Smooth muscle cell of the brain vasculature (primary cell): ENCODE results near the gene NRXN3.
"Not testable (repeated sequence)": the region's sequence is repeated elsewhere in the genome, so short reads cannot be mapped to it uniquely, and the experiment has no call there.

ENCODE experiments used
- DNase-seq: peaks from one replicate; pipeline ENCODE4 v3.0.0-alpha.2; 2012; ENCODE audit warnings: low read depth, low spot score

Gene NRXN3

GRCh38 chr14:79057333-79057732 is 887.2 kb downstream of the NRXN3 start:
- no peak for DNase-seq

DNA sequence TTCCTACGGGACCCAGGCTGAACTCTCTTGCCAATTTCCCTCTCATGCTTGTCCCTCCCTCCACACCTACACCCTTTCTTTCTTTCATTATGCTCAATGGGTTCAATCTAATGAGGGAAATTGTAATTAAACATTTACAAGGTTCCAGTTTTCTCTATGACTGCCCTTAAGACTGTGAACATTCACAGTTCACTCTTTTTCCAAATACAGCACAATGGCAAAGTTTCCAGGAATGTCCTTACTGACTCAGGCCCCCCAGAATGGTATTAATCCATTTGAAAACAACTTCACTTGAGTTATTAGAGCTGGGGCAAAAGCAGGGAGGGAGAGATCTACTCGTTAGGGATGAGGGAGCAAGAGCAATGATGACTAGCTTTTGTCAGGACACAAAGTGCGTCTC is 892.1 kb downstream of the NRXN3 start:
- no peak for DNase-seq

GRCh38 chr14:79064214-79064613 is 894.0 kb downstream of the NRXN3 start:
- no peak for DNase-seq

DNA sequence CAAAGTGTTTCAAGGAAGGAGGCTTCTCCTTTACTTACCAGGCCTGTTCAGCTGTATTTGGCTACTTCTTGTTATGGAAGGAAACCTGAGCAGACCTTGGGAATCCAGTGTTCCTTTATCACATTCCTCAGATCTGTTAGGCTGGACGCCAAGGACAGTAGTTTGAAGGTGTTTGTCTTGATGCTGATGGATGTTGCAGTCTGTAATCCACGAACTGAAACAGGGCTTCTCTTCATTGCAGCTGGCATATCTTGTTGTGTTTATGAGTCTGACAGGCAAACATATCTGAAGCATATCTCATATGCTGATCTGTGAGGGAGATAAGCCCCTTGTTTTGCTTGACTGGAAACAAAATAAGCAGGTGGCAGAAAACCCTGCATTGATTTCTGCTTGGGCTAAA is 904.3 kb downstream of the NRXN3 start:
- no peak for DNase-seq

GRCh38 chr14:79076428-79076827 is 906.3 kb downstream of the NRXN3 start:
- no peak for DNase-seq

DNA sequence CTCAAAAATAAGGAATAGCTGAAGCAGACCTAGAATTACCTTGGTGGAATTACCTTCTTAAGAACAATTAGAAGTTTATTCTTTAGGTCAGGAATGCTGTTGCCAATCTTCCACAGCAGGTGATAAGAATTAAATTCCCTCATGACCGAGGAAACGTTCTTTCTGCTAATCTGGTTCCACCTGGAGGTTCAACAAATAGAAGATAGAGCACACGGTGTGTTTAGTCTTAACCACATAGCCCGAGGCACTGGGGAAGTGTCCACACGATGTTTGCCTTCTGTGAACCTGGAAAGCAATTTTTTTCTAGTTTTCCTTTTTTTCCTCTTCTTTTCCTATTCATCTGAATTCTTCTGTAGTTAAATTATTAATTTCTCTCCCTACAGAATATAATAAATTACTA is 906.9 kb downstream of the NRXN3 start:
- DNase-seq: no peak

GRCh38 chr14:79080040-79080439 is 909.9 kb downstream of the NRXN3 start:
- no peak for DNase-seq

- no peak for DNase-seq
Observed at GRCh38 chr14:79082883-79083282, 912.7 kb downstream of the NRXN3 start.

- DNase-seq: no peak
Observed at GRCh38 chr14:79083356-79083755, 913.2 kb downstream of the NRXN3 start.

DNA sequence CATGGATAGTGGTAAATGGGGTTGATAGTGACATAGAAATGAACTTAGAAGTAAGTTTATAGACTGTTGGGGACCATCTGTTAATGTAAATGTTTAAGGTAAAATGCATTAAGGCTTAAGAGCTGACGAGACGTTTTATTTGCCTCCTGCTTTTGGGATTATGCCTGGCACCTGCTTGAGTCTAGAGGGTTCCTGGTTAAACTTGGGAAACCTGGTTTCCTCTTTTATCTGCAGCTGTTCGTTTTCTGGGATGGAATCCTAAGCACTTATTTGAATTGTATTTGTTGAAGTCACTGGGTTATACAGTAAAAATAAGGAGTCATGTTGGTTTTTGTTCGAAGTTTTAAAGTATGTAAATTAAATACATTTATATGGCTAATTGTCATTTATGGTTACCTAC is 914.7 kb downstream of the NRXN3 start:
- DNase-seq: no peak

GRCh38 chr14:79089576-79089975 is 919.4 kb downstream of the NRXN3 start:
- DNase-seq: no peak

GRCh38 chr14:79090641-79091180 is 920.5 kb downstream of the NRXN3 start:
- DNase-seq: no peak

DNA sequence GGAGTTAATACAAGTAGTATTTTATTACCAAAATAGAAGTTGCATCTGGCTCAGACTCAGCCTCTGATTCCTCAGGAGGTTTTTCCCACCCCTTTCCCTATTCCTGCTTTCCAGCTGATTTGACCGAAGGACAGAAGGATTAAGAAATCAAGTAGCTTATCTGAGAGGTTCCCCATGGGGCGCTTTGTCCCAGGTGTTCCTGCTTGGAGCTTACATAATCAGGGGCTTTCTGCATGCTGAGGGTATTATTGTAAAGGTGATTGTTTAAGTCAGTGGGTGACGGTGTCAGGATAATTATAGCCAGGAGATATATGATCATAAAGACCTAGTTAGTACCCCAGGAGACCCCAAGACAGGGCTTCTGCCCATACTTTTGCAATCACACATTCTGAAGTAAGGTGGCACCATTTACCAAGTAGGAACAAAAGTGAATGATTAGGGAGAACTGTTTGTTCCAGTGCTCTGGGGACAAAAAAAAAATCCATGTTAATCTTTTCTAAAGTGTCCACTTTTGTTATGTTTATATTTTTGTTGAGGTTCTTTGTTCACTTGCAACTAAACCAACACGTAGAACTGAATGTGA is 921.3 kb downstream of the NRXN3 start:
- DNase-seq: no peak

DNA sequence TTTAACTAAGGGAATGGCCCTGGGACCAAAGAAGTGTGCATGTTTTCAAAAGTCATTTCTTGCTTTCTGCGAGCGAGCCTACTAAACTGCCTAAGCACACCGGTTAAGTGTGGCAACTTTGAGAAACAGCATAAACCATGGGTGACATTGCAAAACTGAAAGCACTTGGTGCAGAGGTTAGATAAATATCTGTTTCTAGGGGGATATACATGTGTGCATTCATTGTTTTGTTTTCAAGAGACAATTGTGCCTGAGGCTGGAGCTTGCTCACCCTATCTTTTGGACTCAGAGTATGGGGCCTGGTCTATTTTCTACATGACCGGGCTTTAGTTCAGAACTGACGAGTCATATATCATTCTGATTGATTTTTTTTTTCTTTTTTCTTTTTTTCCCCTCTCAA is 923.4 kb downstream of the NRXN3 start:
- no peak for DNase-seq

DNA sequence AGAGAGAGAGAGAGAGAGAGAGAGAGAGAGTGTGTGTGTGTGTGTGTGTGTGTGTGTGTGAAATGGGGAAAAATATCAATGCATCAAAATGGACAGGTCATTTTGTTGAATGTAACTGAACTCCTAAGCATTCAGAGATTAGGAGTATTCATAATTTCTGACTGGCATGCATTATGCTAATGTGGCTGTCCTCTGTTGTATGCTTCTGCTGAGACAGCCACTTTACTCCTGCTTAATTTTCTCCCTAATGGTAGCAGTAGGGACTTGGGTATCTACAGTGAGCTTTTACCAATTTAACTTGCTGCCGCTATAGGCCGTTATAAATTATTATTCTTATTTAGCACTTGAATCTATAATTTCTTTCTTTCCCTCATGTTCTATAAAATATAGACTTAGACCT is 924.8 kb downstream of the NRXN3 start:
- no peak for DNase-seq

- DNase-seq: no peak
Observed at GRCh38 chr14:79096811-79097210, 926.6 kb downstream of the NRXN3 start.

DNA sequence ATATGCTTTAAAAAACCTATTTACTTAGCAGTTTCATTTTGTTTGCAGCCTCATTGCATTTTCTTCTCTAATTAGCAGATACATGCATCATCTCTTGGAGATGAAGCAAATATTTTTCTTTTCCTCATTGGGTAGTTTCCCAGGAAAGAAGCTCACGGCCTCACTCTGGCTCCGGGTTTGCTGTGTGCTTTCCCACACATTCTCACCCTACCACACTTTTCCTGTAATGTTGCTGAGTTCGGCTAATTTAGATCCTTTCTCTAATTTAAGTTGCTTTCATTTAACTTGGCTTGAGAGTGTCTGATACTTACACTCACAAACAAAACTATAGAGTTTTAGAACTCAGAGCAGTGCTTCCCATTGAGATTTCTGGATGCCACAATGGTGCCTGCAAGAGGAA is 928.2 kb downstream of the NRXN3 start:
- no peak for DNase-seq

GRCh38 chr14:79100578-79100977 is 930.4 kb downstream of the NRXN3 start:
- DNase-seq: no peak

DNA sequence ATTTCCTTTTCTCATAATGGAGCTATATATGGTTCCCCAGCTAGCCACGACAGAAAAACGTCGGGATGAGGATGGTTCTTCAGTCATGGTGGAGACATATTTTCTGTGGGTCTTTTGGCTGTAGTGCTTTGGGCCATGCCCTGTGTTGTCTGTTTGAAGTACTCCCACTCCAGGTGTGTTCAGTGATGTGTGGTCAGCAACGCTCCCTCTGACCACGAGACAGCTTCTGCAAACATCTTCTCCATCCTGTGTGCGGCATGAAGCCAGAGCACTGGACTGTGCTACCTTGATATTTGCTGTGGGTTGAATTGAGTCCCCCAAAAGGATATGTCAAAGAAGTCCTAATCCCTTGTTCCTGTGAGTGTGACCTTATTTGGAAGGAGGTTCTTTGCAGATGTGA is 931.2 kb downstream of the NRXN3 start:
- no peak for DNase-seq

GRCh38 chr14:79103764-79104163 is 933.6 kb downstream of the NRXN3 start:
- DNase-seq: no peak

DNA sequence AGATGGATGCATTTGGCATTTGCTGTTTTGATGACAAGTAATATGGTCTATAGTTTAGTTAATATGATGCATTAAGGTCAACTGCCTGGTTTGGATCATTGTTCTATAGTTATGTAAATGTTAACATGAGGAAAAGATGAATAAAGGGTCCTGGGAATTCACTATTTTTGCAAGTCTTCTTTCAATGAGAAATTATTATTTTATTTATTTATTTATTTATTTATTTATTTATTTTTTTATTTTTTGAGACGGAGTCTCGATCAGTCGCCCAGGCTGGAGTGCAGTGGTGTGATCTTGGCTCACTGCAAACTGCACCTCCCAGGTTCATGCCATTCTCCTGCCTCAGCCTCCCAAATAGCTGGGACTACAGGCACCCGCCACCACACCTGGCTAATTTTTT is 940.4 kb downstream of the NRXN3 start:
- DNase-seq: not testable (repeated sequence)

DNA sequence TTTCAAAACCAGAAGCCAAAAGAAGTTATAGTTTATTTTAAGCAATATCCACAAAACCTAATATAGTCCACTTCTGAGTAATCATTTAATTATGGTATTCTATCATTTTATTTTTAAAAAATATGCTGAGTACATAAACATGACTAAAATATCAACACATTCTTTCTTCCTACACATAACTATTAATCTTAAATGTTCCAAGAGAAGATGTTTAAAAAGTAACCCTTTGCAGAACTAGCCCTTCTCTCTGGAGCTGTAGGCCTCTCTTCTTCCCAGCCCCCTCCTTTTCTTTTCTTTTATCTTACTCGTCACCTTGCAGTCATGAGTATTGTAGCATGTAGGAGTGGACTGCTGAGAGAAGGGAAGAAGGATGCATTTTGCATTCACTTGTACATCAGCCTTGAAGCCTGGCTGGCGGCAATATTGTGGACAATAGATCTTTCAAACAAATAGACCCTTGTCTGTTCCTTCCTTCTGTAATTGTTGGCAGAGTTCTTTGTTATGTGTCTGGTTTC is 941.9 kb downstream of the NRXN3 start:
- no peak for DNase-seq

DNA sequence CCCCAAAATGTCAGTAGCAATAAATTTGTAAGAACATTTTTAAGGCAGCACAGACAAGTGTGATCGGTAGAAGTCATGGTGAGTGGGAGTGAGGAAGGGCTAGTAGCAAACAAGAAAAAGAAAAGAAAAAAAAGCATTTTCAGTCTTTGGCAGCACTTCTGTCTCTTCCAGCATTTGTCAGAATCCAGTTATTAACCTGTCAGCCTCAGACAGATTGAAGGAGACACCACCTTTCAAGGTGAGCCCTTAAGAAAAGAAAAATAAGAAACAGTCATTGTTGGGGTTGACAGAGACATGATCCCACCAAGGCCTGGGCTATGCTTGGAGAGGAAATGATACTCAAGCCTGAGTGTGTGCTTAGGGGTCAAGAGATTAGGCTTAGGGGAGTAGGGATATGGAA is 947.4 kb downstream of the NRXN3 start:
- DNase-seq: no peak

GRCh38 chr14:79118291-79118690 is 948.1 kb downstream of the NRXN3 start:
- DNase-seq: no peak
